ENCODE measurements around the gene ZNF648. TPM values are rescaled to one million over a fixed set of nuclear protein-coding genes. Genes with fewer than 3 reads are reported as not detected.
"Not testable (repeated sequence)": the region's sequence is repeated elsewhere in the genome, so short reads cannot be mapped to it uniquely, and the experiment has no call there.

ZNF648 gene
- total RNA-seq, 1 donor from 2014 or later, result not detected

DNA sequence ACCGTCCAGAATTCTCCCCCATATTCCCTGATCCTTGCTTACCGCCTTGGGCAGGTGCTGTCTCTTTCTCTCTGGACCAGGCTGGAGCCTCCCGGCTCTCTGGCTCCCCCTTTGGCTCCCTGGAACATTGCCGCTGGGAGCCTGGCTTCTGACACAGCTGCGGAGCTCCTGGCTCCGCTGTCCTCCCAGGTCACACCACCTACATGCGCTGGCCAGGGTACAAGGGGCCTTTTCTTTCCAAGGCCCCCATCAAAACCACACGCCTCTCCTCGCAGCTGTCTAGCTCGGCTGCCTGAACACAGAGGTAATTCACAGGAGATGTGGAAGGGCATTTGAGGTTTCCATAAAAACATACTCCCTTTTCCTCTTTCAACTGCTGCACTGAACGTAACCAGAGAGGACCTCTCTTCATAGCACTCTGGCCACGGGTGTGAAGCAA is 7.5 kb upstream of the ZNF648 start:
- peak; percentile 25 for DNase-seq (ENCODE audit: low read depth)

DNA sequence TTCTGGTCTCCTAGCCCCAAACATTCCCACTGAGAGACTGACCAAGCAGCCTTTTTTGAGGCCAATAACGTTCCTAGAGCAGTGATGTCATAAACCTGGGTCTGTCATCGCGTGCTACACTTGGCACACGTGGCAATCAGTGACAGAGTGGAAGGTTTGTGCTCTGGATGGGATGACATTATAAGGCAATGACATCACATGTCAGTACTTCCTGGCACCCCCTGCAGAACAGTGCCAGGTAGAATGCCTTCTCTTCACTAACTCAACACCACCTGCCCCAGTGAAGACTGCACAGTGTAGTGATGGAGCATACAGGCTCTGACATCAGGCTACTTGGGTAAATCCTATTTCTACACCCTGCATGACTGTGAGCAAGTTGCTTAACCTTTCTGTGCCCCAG is 5.4 kb upstream of the ZNF648 start:
- no peak for DNase-seq (ENCODE audit: low read depth)

DNA sequence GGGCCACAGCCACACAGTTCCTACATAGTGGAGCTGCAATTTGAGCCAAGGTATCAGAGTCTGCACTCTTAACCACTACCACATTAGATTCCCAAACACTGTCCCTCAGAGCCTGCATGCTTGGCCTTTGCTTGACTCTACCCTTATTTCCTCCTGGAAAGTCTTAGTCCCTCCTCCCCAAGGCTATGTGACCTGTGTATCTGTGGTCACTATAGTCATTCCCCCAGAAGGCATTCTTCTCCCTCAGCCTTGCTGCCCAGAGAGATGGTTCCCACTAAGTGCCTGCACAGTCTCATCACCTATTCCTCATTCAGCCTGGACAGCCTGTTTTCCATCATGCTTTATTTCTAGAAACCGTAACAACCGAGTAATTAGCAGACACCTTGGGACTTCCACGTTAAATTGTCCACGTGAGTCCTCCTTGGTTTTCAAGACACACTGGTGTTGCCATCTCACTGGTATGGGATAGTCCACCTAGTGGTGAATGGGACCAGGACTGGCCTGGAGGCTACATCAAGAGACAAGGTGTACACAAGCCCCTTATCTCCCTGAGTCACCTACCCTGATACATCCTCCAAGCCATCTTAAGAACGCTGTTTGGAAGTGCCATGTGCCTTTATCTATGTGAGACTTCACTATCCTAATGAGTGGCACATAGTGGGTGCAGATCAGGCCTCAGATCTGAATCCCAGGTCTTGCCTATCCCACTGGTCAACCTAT is 3.8 kb upstream of the ZNF648 start:
- no peak for DNase-seq (ENCODE audit: low read depth)

DNA sequence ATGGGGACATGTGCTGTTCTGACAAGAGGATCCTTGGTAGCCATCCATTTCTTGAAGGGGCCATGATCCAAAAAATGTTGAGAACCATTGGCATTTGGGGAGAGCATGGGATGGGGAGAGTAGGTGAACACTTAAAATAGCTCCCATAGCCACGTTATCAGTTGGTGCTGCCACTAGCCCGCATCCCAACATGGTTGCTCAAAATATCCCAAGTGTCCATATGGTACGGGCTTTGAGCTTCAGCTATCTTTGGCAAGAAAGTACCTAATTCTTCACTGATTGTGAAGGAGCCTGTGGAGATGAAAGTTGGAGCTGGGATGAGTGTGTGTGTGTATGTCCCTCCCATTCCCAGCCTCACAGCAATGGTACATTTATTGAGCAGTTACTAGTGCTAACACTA is 3.1 kb upstream of the ZNF648 start:
- DNase-seq (ENCODE audit: low read depth), result no peak

DNA sequence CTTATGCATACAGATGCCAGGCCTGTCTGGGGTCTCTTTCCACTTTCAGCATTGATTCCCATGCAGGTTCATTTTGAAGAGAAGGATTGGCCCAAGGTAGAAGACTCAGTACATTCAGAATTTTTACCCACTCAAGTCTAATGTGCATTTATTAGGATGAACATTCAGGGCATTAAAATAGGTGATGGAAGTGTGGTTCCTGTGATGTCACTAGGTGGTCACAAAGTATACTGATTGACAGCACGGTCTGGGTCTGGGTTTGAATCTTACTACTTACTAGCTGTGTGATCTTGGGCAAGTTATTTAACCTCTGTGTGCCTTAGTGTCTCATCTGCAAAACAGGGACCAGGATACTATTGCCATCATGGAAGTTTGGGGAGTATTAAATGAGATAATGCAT is 711 bp upstream of the ZNF648 start:
- no peak for DNase-seq (ENCODE audit: low read depth)

DNA sequence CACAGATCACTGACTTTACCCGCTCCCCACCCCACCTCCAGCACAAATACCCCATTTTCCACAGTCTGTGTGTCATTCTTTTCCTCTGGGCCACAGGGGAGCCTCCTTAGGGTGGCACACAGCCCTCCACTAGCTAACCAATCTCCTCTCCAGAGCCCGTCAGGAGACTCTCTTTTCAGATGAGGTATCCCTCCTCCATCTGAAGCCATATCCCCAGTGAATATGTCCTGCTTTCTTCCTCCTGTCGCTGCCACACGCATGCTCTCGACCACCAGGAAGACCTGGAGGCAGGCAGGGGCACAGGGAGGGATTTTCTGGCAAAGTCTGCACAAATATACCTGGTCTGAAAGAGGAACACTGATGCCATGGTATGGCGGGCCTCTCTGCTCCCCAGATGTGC is 635 bp downstream of the ZNF648 start:
- no peak for DNase-seq (ENCODE audit: low read depth)

DNA sequence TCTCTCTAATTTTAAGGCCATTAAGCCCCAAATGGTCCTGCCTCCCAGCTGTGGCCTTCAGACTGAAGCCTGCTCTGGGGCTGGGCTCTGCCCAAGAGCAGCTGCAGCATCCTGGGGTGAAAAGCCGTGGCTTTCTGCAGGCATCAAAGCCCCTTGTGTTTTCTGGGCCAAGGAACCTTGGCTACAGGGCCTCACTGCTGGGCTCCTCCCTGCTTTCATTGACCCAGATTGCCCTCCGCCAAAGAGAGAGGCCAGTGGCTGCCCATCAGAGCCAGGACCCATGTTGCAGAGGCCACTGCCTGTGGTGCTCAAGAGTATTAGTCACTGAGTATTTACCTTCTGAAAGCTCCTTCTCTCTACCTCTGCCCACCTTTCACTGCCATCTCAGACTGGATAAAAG is 1.6 kb downstream of the ZNF648 start:
- DNase-seq (ENCODE audit: low read depth), result no peak

DNA sequence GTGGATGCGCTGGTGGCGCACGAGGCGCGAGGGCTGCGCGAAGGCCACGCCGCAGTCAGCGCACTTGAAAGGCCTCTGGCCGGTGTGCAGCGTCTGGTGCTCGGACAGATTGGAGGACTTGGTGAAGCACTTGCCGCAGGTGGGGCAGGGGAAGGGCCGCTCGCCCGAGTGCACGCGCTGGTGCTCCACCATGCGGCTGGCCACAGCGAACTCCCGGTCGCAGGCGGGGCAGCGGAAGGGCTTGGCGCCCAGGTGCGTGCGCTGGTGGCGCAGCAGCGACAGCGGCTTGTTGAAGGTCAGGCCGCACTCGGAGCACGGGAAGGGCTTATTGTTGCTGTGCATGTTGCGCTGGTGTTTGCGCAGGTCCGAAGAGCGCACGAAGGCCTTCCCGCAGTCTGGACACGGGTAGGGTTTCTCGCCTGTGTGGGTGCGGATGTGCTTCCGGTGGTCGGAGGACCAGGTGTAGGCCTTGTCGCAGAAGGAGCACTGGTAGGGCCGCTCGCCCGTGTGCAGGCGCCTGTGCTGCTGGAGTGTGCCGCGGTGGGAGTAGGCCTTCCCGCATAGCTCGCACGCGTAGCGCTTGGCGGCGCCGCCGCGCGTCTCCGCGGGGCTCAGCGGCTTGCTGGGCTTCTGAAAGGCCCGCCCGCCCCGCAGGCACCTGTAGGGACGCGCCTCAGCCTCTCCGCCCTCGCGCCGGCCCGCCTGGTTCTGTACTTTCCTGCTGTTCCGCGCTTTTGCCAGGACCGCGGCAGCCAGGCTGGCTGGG is 4.7 kb downstream of the ZNF648 start:
- DNase-seq (ENCODE audit: low read depth), result no peak

DNA sequence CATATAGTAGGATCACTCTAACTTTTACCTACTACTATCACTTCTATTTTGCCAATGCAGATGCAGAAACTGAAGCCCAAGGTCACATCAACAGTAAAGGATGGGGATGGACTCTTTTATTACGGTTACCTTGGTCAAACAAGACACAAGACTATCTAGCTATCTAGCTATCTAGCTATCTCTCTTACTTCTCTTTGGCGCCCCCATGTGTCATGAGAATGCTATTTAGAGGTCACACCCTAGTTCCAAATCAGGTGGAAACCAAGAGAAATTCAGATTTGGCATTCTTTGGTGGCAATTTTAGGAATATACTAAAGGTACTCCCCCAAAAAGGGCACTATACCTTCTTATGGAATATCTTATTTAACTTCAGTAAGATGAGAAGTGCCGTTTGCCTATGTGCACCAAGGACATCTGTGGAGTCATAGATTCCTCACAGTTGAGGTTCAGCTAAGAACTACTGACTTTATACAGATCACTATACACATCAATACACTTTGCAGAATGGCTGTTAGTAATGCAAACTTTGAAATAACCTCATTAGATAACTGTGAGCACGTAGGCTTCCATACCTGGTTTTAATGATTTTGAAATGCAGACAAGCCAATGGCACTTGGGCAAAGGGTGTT is 6.7 kb downstream of the ZNF648 start:
- peak; percentile 28 for DNase-seq (ENCODE audit: low read depth)

DNA sequence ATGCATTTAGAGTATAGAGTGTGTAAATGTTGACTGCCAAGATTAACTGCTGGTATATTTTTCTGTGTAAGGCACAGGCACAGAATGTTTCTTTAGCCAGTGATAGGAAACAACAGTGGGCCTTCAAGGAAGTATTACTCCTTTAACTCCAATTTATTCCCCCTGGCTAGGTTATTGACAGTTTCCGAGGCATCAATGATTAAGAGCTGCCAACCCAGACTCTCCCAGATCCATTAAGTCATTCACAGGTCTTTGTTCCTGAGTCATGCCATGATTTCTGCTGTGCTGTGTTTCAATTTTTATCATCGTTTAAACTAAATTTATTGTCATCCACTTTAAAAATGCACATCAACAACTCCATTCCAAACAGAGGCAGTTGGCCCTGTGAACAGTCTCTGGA is 9.2 kb downstream of the ZNF648 start:
- DNase-seq (ENCODE audit: low read depth), result no peak

DNA sequence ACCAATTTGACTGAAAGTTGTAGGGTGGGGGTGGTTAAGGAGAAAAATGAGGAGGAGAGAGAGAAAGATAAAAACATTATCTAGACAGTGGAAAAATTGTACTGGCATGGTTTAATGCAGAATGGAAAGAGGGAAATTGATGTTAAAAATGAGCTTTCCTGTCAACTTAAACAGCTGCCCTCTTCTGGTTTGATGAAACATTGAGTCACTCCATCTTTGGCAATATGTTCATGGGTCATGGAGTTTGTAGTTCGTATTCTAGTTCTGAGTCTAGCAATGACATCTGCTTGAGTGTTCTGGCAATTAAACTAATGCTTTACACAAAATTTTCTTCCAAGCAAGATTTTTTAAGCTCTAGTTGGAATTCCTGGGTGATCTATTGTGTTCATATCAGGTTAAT is 9.6 kb downstream of the ZNF648 start:
- DNase-seq (ENCODE audit: low read depth), result peak; percentile 22

DNA sequence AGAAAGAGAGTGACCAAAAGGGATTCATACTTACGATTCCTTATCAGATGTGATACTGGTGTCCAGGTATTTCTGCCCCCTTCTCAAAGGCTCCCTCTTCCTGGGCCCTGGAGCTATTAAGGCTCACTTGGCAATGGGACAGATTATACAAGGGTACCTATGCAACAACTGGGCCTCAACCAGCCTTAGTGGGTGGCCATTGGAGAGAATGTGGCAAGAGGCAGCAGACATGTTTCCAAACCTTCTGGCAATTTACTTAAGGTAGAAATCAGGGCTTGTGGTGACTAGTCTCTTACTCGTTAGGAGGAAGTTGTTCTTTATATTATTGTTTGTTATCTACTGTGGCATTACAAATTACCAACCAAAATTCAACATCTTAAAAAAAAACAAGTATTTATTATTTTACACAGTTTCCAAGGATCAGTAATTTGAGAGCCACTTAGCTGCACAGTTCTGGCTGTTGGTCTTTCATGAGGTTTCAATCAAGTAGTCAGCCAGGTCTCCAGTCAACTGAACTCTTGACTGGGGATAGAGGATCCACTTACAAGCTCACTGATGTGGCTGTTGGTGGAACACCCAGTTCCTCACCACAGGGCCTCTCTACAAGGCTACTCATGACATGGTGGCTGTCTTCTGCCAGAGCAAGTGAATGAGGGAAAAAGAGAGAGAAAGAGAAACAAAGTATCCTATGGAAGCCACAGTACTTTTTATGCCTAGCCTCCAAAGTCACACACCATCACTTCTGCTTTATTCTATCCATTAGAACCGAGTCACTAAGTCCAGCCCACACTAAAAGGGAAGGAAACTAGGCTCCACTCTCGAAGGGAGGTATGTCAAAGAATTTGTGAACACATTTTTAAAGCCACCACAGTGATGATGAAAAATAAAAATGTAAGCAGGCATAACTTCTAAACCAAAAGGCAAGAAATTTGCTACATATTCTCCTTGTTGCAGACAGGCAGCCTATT is 10.7 kb downstream of the ZNF648 start:
- DNase-seq (ENCODE audit: low read depth), result no peak

DNA sequence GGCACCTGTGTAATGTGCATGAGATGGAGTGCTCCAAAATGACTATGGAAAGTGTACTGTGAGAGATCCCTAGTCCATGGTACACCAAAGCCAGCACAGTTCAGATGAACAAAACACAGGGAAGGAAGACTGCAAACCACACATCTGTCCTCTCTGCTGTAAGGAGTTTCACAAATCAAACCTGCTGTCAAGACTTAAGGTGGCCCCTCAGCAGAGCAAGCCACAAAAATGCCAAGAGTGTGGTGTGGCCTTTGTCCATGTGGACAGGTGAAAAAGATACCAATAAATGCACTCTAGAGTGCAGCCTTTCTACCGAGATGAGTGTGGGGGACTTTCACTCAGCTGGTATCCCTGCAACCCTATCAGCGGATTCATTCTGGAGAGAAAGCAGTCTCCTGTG is 12.9 kb downstream of the ZNF648 start:
- no peak for DNase-seq (ENCODE audit: low read depth)

DNA sequence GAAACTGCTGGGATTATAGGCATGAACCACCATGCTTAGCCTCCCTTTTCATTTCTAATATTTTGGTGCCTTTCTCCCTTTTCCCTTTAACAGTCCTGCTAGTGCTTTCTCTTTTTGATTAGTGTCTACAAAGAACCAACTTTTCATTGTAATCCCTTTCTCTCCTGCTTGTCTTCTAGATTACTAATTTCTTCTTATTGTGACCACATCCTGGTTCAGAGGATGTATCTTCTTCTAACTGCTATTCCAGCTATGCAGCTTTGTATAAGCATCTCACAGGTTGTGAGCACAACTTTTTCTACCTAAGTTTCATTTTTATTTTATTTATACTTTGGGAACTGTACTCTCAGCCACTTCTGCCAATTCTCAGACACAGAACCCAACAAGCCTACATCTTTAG is 14.7 kb downstream of the ZNF648 start:
- DNase-seq (ENCODE audit: low read depth), result no peak

DNA sequence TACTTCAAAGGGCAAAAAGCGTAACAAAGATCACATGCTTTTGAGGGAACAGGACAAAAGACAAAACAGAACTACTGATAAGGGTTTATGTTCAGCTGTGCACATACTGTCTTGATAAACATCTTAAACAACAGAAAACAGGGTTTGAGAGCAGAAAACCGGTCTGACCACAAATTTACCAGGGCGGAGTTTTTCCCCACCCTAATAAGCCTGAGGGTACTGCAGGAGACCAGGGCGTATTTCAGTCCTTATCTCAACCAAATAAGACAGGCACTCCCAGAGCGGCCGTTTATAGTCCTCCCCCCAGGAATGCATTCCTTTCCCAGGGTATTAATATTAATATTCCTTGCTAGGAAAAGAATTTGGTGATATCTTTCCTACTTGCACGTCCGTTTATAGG is 16.0 kb downstream of the ZNF648 start:
- DNase-seq (ENCODE audit: low read depth), result not testable (repeated sequence)

DNA sequence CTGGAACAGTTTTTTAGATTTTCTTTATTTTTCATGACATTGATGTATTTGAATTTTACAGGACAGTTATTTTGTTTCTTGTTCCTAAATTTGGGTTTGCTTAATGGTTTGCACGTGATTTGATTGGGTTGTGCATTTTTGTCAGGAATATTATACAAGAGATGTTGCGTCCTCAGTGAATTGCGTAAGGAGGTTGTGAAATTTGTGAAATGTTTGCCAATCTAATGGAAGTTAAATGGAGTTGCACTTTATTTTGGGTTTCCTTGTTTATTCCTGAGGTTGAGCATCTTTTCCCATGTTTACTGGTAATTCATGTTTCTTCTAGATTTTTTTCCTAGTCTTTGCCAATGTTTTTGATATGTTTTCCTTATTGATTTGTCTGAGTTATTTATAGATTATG is 19.9 kb downstream of the ZNF648 start:
- DNase-seq (ENCODE audit: low read depth), result no peak

DNA sequence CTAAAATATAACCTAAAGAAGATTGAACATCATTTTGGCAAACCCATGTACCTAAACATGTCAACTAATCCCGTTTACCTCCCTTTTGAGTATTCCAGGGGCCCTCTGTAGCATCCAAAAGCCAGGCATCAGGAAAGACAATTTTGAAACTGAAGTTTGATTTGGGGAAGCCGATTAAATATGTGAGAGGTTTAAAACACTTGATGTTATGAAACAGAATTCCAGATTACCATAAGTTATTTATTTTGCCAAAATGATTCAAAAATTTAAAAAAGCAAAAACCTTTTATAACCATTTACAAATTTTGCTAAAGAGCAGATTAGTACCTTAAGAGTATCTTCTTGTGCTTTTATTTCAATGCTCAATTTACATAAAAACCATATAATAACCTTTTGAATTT is 23.3 kb downstream of the ZNF648 start:
- no peak for DNase-seq (ENCODE audit: low read depth)

DNA sequence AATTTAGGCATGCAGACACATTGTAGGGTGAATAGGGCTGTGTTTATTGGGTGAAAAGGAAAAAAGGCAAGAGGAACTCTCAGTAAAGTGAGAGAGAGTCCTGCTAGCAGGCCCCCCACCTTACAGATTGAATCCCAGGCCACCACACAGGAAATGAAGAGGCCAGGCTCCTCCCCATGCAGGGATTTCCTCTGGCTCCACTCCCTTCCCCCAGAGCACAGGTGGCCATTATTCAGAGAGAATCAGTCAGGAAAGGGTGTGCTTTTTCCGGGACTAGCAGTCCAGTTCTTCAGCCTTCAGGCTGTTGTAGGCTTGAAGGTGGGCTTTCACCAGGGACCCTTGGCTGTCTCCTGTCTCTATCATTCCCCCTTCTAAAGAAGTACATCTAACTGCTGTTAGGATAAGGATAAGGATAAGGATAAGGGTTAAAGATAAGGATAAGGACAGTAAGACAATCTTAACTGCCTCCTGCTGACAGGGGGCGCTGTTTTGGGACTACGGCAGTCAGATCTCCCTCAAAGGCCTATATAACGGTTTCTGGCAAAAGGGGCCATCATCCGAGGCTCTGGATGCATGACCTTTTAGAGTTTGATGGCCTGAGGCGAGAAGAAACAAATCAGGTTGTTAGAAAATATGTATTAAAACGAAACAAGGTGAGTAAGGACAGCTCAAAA is 26.3 kb downstream of the ZNF648 start:
- no peak for DNase-seq (ENCODE audit: low read depth)

DNA sequence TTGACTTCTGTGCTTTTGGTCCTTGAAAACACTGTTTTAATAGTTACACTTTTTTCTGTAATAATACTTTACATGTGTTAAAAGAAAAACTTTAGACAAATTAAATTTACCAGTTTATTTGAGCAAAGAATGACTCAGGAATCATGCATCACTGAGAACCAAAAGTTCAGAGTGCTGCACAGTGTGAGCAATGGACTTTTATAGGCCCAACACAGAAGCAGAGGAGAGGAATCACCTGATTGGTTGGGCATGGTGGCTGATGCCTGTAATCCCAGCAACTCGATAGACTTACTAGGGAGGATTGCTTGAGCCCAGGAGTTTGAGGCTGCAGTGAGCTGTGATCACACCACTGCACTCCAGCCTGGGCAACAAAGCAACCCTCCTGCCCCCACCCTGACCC is 29.3 kb downstream of the ZNF648 start:
- peak; percentile 76 for DNase-seq (ENCODE audit: low read depth)

DNA sequence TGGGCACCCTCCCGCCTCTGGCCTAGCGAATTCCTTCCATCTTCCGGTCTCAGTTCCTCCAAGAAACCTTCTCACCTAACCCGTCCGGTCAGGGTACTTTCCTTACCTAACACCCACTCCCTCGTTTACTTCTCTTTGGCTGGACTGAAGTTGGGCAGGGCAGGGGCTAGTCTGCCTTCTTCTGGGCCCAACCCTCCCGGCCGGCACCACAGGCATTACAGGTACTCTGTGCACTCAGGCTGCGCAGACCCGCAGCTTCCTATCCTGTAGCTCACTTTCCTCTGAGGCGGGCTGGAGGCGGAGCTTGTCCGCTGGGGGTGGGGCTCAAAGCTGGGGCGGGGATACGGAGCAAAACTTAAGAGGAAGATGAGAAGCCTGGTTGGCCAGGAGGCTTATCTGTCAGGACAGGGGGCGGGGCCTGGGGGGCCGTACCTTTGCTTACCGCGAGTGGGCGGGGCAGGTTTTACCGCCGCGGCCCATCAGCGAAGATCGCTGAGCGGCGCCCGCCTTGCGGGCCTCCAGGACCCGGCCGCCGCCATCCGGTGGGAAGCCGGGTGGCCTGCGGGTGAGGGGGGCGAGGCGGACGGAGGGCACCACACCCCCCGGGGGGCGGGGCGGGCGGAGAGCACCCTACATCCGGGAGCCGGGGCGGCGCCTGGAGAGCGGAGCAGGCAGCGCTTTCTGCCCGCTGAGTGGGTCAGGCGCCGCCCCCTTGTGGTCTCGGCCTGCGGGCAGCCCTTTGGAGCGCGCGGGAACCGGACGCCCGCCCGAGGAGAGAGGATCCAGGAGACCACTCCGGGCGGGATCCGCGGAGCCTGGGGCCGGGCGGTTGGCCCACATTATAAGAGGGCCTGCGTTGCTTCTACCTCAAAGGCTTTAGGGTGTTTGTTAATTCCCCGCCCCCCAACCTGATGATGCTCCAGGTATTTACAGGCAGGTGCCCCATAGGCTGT is 31.9 kb downstream of the ZNF648 start:
- peak; percentile 93 for DNase-seq (ENCODE audit: low read depth)
